ENCODE results near the gene LMF1. TPM values are rescaled to one million over a fixed set of nuclear protein-coding genes. Genes with fewer than 3 reads are reported as not detected.

Gene LMF1
- total and polyA plus RNA-seq, 2 donors (not counting 1 experiment from before 2014, with no cell fraction given): 36.4 to 63.2 TPM

DNA sequence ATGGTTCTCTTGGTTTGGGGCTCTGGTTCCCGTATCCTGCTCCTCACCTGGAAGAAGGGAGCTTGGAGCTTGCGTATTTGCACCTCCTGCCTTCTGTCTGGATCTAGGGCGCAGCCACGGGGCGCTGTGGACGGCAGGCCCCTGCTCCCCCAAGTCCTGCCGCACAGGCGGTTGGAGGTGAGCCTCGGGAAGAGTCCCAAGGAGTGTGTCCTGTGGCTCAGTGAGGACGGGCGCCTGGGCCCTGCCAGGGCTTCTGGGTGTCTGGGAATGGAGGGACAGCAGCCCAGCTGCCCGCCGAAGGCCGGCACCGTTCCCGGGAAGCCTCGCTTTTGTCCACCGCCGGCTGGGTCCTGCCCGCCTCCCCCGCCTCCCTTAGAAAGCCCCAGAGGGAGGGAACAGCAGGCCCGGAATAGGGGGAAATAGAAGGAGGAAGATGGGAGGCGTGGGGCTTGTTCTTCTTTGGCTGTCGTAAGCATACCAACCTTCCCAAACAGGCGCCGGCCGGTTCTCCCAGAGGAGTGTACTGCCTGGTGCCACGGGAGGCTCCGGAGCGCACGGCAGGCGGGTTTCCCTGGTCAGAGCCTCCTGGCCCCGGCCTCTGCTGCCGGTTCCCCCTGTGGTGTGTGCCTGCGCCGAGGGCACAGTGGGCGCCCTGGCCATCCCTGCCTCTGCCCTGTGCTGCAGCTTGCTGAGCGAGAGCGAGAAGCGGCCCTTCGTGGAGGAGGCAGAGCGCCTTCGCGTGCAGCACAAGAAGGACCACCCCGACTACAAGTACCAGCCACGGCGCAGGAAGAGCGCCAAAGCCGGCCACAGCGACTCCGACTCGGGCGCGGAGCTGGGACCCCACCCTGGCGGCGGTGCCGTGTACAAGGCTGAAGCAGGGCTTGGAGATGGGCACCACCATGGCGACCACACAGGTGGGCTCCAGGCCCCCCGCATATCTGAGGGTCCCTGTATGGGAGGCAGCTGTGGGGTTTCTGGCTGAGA is 12.6 kb upstream of the LMF1 start:
- Mint-ChIP-seq H3K27me3 (peaks cover 5% of the 10 kb centered on the region), H3K27ac (no peak overlapping the region), H3K9me3 (ENCODE audit: insufficient read depth) (no peaks in the 10 kb centered on the region), H3K4me3 (peak overlapping the region; percentile 61), H3K4me1 (no peaks in the 10 kb centered on the region)
- ChIA-PET CTCF (no interaction called here), POLR2A (no interaction called here)
- H3K9me3 ChIP-seq (ENCODE audit: control extremely low read depth in 1 of 3, control insufficient read depth in 2 of 3, insufficient read depth in 1 of 3, low read length in 2 of 3): peaks cover 0 to 8% (median 0%) of the 10 kb centered on the region in 3 donors
- DNase-seq (no peak), ATAC-seq (ENCODE audit: low read depth) (no peak)
- H3K36me3 ChIP-seq (replicated peaks in 1 of 2; ENCODE audit: control extremely low read depth in 1 of 2, control insufficient read depth in 1 of 2, extremely low read depth in 1 of 2, insufficient read depth in 2 of 2, low read length in 1 of 2): no peaks in the 10 kb centered on the region
- no peaks in the 10 kb centered on the region for H3K79me2 ChIP-seq (ENCODE audit: control insufficient read depth, insufficient read depth, low read length)
- no peak overlapping the region for H2AFZ ChIP-seq (ENCODE audit: insufficient read depth, low read depth, low read length, poor library complexity, severe bottlenecking)
- intact Hi-C loops (cut with micrococcal nuclease): no loop called here
- no peaks in the 10 kb centered on the region for H4K20me1 ChIP-seq (ENCODE audit: control insufficient read depth, insufficient read depth, low read length, poor library complexity, severe bottlenecking)
- H3K27ac ChIP-seq (ENCODE audit: low read length in 2 of 2): no peak overlapping the region
- no peak overlapping the region for H3K4me2 ChIP-seq (replicated peaks; ENCODE audit: low read depth, low read length, poor library complexity, severe bottlenecking)
- peaks cover 15 to 22% of the 10 kb centered on the region in 2 donors for H3K4me1 ChIP-seq (ENCODE audit: control insufficient read depth in 2 of 2, insufficient read depth in 2 of 2, low read length in 2 of 2)
- TF ChIP-seq, protein P1, sequence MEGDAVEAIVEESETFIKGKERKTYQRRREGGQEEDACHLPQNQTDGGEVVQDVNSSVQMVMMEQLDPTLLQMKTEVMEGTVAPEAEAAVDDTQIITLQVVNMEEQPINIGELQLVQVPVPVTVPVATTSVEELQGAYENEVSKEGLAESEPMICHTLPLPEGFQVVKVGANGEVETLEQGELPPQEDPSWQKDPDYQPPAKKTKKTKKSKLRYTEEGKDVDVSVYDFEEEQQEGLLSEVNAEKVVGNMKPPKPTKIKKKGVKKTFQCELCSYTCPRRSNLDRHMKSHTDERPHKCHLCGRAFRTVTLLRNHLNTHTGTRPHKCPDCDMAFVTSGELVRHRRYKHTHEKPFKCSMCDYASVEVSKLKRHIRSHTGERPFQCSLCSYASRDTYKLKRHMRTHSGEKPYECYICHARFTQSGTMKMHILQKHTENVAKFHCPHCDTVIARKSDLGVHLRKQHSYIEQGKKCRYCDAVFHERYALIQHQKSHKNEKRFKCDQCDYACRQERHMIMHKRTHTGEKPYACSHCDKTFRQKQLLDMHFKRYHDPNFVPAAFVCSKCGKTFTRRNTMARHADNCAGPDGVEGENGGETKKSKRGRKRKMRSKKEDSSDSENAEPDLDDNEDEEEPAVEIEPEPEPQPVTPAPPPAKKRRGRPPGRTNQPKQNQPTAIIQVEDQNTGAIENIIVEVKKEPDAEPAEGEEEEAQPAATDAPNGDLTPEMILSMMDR (IDR thresholded peaks at IDR 0.05): no peak
- no peak for TF ChIP-seq EZH2 (IDR thresholded peaks at IDR 0.05; ENCODE audit: borderline replicate concordance, insufficient read depth, low read depth, low read length, poor library complexity, severe bottlenecking)
- H3K9ac ChIP-seq (ENCODE audit: low read length): no peak overlapping the region
- H3K4me3 ChIP-seq (ENCODE audit: control extremely low read depth in 1 of 5, extremely low read depth in 1 of 5, insufficient read depth in 1 of 5, low read depth in 2 of 5, low read length in 4 of 5): no peak overlapping the region
- 87% methylated on average over 56 of the region's 59 CpGs for WGBS (ENCODE audit: insufficient coverage)
- H3K27me3 ChIP-seq (replicated peaks in 1 of 4; ENCODE audit: control extremely low read depth in 1 of 4, control insufficient read depth in 3 of 4, insufficient read depth in 4 of 4, low read length in 3 of 4): peaks cover 0 to 48% (median 14%) of the 10 kb centered on the region in 4 experiments

Measured in B cell (primary cell).